ENCODE results near the gene PPP6R3. TPM values are rescaled to one million over a fixed set of nuclear protein-coding genes. Genes with fewer than 3 reads are reported as not detected.

Gene PPP6R3
- total RNA-seq, 5 donors from 2014 or later (not counting 1 experiment from before 2014, with no cell fraction given), result 106 to 147 (median 118) TPM

DNA sequence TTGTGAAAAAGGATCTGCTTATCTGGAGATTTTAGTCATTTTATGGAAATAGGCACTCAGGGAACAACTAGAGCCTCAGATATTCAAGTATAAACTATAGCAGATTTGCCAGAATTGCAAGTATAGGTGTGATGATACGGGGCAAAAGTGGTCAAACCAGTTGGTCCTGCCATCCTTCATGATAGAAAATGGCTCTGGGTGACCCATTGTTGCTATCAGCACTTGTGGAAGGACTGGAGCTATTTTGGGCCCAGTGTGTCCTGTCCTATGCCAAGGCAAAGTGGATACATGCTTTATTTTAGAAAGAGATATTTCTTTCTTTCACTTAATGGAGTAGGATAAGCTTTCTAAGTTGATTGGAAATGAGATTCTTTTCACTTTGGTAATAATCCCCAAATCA, 85.2 kb downstream of the PPP6R3 start:
- Histone ChIP-seq H3K4me1 (ENCODE audit: control insufficient read depth in 1 of 2, extremely low read depth in 1 of 2, insufficient read depth in 2 of 2, low read length in 2 of 2) (peaks cover 16 to 45% of the 10 kb centered on the region in 2 experiments), H3K9me3 (no peaks in the 10 kb centered on the region), H3K4me3 (ENCODE audit: control insufficient read depth in 1 of 2, extremely low read depth in 1 of 2, low read length in 1 of 2) (no peak overlapping the region), H3K36me3 (ENCODE audit: control insufficient read depth in 2 of 2, extremely low read depth in 1 of 2, insufficient read depth in 1 of 2, low read length in 1 of 2) (peaks cover 0 to 67% of the 10 kb centered on the region in 2 donors), H3K27ac (ENCODE audit: low read length) (no peak overlapping the region), H3K27me3 (replicated peaks in 1 of 2; ENCODE audit: control insufficient read depth in 2 of 2, extremely low read depth in 1 of 2, insufficient read depth in 2 of 2, low read length in 1 of 2) (no peaks in the 10 kb centered on the region)
- H3K36me3 Mint-ChIP-seq, result peaks cover 56% of the 10 kb centered on the region
- no peaks in the 10 kb centered on the region for H3K9me3 Mint-ChIP-seq
- peak overlapping the region in 1 of 2 donors; percentile 81 for H3K27ac Mint-ChIP-seq
- ChIA-PET CTCF (no interaction called here), POLR2A (interaction anchor here in 1 of 2 donors (0.6 kb wide), 1 partner anchor 583 kb away, joined by 3 read pairs; no protein-coding TSS in a partner anchor)
- WGBS (ENCODE audit: insufficient coverage), result 80% methylated on average over 1 of the region's 1 CpG
- no peaks in the 10 kb centered on the region for H3K27me3 Mint-ChIP-seq
- no peak for ATAC-seq (replicated peaks in 1 of 4)
- no peak overlapping the region for H3K4me3 Mint-ChIP-seq
- H3K4me1 Mint-ChIP-seq, result peaks cover 89 to 94% (median 89%) of the 10 kb centered on the region in 3 donors
- no peak for DNase-seq

GRCh38 chr11:68546555-68546954, 86.0 kb downstream of the PPP6R3 start:
- H3K4me3 ChIP-seq (ENCODE audit: control insufficient read depth in 1 of 2, extremely low read depth in 1 of 2, low read length in 1 of 2), result no peak overlapping the region
- H3K36me3 ChIP-seq (ENCODE audit: control insufficient read depth in 2 of 2, extremely low read depth in 1 of 2, insufficient read depth in 1 of 2, low read length in 1 of 2), result peaks cover 0 to 67% of the 10 kb centered on the region in 2 donors
- H3K27me3 ChIP-seq (replicated peaks in 1 of 2; ENCODE audit: control insufficient read depth in 2 of 2, extremely low read depth in 1 of 2, insufficient read depth in 2 of 2, low read length in 1 of 2), result no peaks in the 10 kb centered on the region
- Mint-ChIP-seq H3K4me3 (no peak overlapping the region), H3K4me1 (peaks cover 86 to 93% (median 89%) of the 10 kb centered on the region in 3 donors), H3K9me3 (no peaks in the 10 kb centered on the region), H3K27ac (peak overlapping the region; percentile 75 to 81), H3K27me3 (no peaks in the 10 kb centered on the region), H3K36me3 (peaks cover 53% of the 10 kb centered on the region)
- peaks cover 23 to 39% of the 10 kb centered on the region in 2 experiments for H3K4me1 ChIP-seq (ENCODE audit: control insufficient read depth in 1 of 2, extremely low read depth in 1 of 2, insufficient read depth in 2 of 2, low read length in 2 of 2)
- POLR2A ChIA-PET, result interaction anchor here in 1 of 2 donors (0.6 kb wide), 1 partner anchor 10 kb away, joined by 7 read pairs; no protein-coding TSS in a partner anchor
- H3K27ac ChIP-seq (ENCODE audit: low read length), result no peak overlapping the region
- WGBS (ENCODE audit: insufficient coverage), result 72% methylated on average over 2 of the region's 4 CpGs
- CTCF ChIA-PET, result no interaction called here
- no peak for DNase-seq
- H3K9me3 ChIP-seq, result no peaks in the 10 kb centered on the region
- ATAC-seq (replicated peaks in 1 of 4), result no peak

GRCh38 chr11:68549789-68550484, 89.4 kb downstream of the PPP6R3 start:
- no peak overlapping the region for H3K27ac ChIP-seq (ENCODE audit: low read length)

DNA sequence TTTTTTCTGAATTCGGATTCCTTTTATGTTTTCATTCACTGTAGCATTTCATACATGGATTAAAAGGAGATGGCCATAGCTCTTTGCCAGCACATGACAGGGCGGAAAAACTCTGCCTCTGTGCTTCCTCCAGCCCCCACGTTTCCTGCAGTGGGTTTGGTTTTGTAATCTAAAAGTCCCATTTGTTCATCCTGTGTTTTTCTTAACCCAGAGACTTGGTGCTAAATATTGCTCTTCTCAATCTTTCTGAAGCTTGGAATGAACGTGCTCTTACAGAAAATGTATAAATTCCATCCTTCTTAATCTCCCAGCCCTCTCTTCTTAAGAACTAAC, 89.9 kb downstream of the PPP6R3 start:
- ATAC-seq (replicated peaks in 1 of 4), result peak; percentile 50 to 76 (median 61)
- H3K27ac Mint-ChIP-seq, result peak overlapping the region; percentile 71 to 88
- peaks cover 73 to 78% (median 75%) of the 10 kb centered on the region in 3 donors for H3K4me1 Mint-ChIP-seq
- ChIA-PET POLR2A (no interaction called here), CTCF (no interaction called here)
- Histone ChIP-seq H3K4me3 (ENCODE audit: control insufficient read depth in 1 of 2, extremely low read depth in 1 of 2, low read length in 1 of 2) (peak overlapping the region in 1 of 2 donors; percentile 38), H3K4me1 (ENCODE audit: control insufficient read depth in 1 of 2, extremely low read depth in 1 of 2, insufficient read depth in 2 of 2, low read length in 2 of 2) (peaks cover 20 to 23% of the 10 kb centered on the region in 2 experiments), H3K9me3 (no peaks in the 10 kb centered on the region), H3K36me3 (ENCODE audit: control insufficient read depth in 2 of 2, extremely low read depth in 1 of 2, insufficient read depth in 1 of 2, low read length in 1 of 2) (peaks cover 6 to 69% of the 10 kb centered on the region in 2 donors), H3K27ac (ENCODE audit: low read length) (no peak overlapping the region), H3K27me3 (replicated peaks in 1 of 2; ENCODE audit: control insufficient read depth in 2 of 2, extremely low read depth in 1 of 2, insufficient read depth in 2 of 2, low read length in 1 of 2) (no peaks in the 10 kb centered on the region)
- H3K4me3 Mint-ChIP-seq, result peak overlapping the region in 2 of 3 donors; percentile 45 to 58
- peaks cover 53% of the 10 kb centered on the region for H3K36me3 Mint-ChIP-seq
- 0% methylated on average over 1 of the region's 4 CpGs for WGBS (ENCODE audit: insufficient coverage)
- no peaks in the 10 kb centered on the region for H3K9me3 Mint-ChIP-seq
- peak in 5 of 35 experiments; percentile 7 to 33 (median 15) for DNase-seq
- H3K27me3 Mint-ChIP-seq, result no peaks in the 10 kb centered on the region

More at GRCh38 chr11:68549789-68550484, 89.4 kb downstream of the PPP6R3 start:
- H3K27ac Mint-ChIP-seq, result peak overlapping the region; percentile 71 to 88
- peaks cover 75 to 83% (median 77%) of the 10 kb centered on the region in 3 donors for H3K4me1 Mint-ChIP-seq
- Histone ChIP-seq H3K9me3 (no peaks in the 10 kb centered on the region), H3K36me3 (ENCODE audit: control insufficient read depth in 2 of 2, extremely low read depth in 1 of 2, insufficient read depth in 1 of 2, low read length in 1 of 2) (peaks cover 6 to 68% of the 10 kb centered on the region in 2 donors), H3K4me3 (ENCODE audit: control insufficient read depth in 1 of 2, extremely low read depth in 1 of 2, low read length in 1 of 2) (peak overlapping the region in 1 of 2 donors; percentile 38), H3K27me3 (replicated peaks in 1 of 2; ENCODE audit: control insufficient read depth in 2 of 2, extremely low read depth in 1 of 2, insufficient read depth in 2 of 2, low read length in 1 of 2) (no peaks in the 10 kb centered on the region), H3K4me1 (ENCODE audit: control insufficient read depth in 1 of 2, extremely low read depth in 1 of 2, insufficient read depth in 2 of 2, low read length in 2 of 2) (peaks cover 20 to 23% of the 10 kb centered on the region in 2 experiments)
- H3K4me3 Mint-ChIP-seq, result peak overlapping the region; percentile 0 to 58 (median 45)
- H3K36me3 Mint-ChIP-seq, result peaks cover 54% of the 10 kb centered on the region
- WGBS (ENCODE audit: insufficient coverage), result 64% methylated on average over 2 of the region's 11 CpGs
- no peaks in the 10 kb centered on the region for H3K27me3 Mint-ChIP-seq
- H3K9me3 Mint-ChIP-seq, result no peaks in the 10 kb centered on the region
- POLR2A ChIA-PET, result no interaction called here
- peak; percentile 39 to 55 (median 51) for ATAC-seq (replicated peaks in 1 of 4)
- peak in 1 of 35 experiments; percentile 20 for DNase-seq
- CTCF ChIA-PET, result no interaction called here

- POLR2A ChIA-PET, result no interaction called here
- Mint-ChIP-seq H3K36me3 (peaks cover 56% of the 10 kb centered on the region), H3K27ac (peak overlapping the region; percentile 71 to 88), H3K9me3 (no peaks in the 10 kb centered on the region), H3K27me3 (no peaks in the 10 kb centered on the region), H3K4me3 (no peak overlapping the region), H3K4me1 (peaks cover 68 to 74% (median 72%) of the 10 kb centered on the region in 3 donors)
- no peak overlapping the region for H3K27ac ChIP-seq (ENCODE audit: low read length)
- no peaks in the 10 kb centered on the region for H3K27me3 ChIP-seq (replicated peaks in 1 of 2; ENCODE audit: control insufficient read depth in 2 of 2, extremely low read depth in 1 of 2, insufficient read depth in 2 of 2, low read length in 1 of 2)
- CTCF ChIA-PET, result no interaction called here
- ATAC-seq (replicated peaks in 1 of 4) (no peak), DNase-seq (no peak)
- H3K4me3 ChIP-seq (ENCODE audit: control insufficient read depth in 1 of 2, extremely low read depth in 1 of 2, low read length in 1 of 2), result no peak overlapping the region
- H3K36me3 ChIP-seq (ENCODE audit: control insufficient read depth in 2 of 2, extremely low read depth in 1 of 2, insufficient read depth in 1 of 2, low read length in 1 of 2), result peaks cover 6 to 66% of the 10 kb centered on the region in 2 donors
- peaks cover 20 to 23% of the 10 kb centered on the region in 2 experiments for H3K4me1 ChIP-seq (ENCODE audit: control insufficient read depth in 1 of 2, extremely low read depth in 1 of 2, insufficient read depth in 2 of 2, low read length in 2 of 2)
- WGBS (ENCODE audit: insufficient coverage), result 63% methylated on average over 1 of the region's 7 CpGs
- no peaks in the 10 kb centered on the region for H3K9me3 ChIP-seq
These were observed 90.7 kb downstream of the PPP6R3 start for GRCh38 chr11:68551223-68551622.

GRCh38 chr11:68551777-68552176, 91.2 kb downstream of the PPP6R3 start:
- Histone ChIP-seq H3K27ac (ENCODE audit: low read length) (no peak overlapping the region), H3K27me3 (replicated peaks in 1 of 2; ENCODE audit: control insufficient read depth in 2 of 2, extremely low read depth in 1 of 2, insufficient read depth in 2 of 2, low read length in 1 of 2) (no peaks in the 10 kb centered on the region), H3K4me1 (ENCODE audit: control insufficient read depth in 1 of 2, extremely low read depth in 1 of 2, insufficient read depth in 2 of 2, low read length in 2 of 2) (peaks cover 20 to 23% of the 10 kb centered on the region in 2 experiments), H3K4me3 (ENCODE audit: control insufficient read depth in 1 of 2, extremely low read depth in 1 of 2, low read length in 1 of 2) (no peak overlapping the region), H3K9me3 (no peaks in the 10 kb centered on the region), H3K36me3 (ENCODE audit: control insufficient read depth in 2 of 2, extremely low read depth in 1 of 2, insufficient read depth in 1 of 2, low read length in 1 of 2) (peaks cover 8 to 64% of the 10 kb centered on the region in 2 donors)
- Mint-ChIP-seq H3K27me3 (no peaks in the 10 kb centered on the region), H3K4me3 (no peak overlapping the region), H3K27ac (no peak overlapping the region), H3K4me1 (peaks cover 63 to 68% (median 66%) of the 10 kb centered on the region in 3 donors), H3K9me3 (no peaks in the 10 kb centered on the region), H3K36me3 (peaks cover 51% of the 10 kb centered on the region)
- ATAC-seq (replicated peaks in 1 of 4) (no peak), DNase-seq (no peak)
- no CpG with 5 or more reads among the region's 3 CpGs for WGBS (ENCODE audit: insufficient coverage)
- ChIA-PET CTCF (no interaction called here), POLR2A (no interaction called here)
